GM10847 (cell line): ENCODE measurements around the gene LDLR.

Experiments used
- POLR2A ChIP-seq: IDR thresholded peaks from 2 replicates; pipeline ENCODE4 v1.6.1; 2011; ENCODE audit not compliant: insufficient read length; ENCODE audit errors: extremely low read depth

LDLR gene

GRCh38 chr19:11151181-11151580 lies 61.9 kb downstream of the LDLR start:
- TF ChIP-seq POLR2A = no peak

- no peak for TF ChIP-seq POLR2A
Observed at GRCh38 chr19:11152318-11153062, 63.2 kb downstream of the LDLR start.

- TF ChIP-seq POLR2A = no peak
Observed at GRCh38 chr19:11154683-11155047, 65.4 kb downstream of the LDLR start.

- peak; percentile 83 for TF ChIP-seq POLR2A
Observed at GRCh38 chr19:11155373-11156120, 66.3 kb downstream of the LDLR start, which contains the start of gene SPC24. Gene SPC24, minus strand, starts transcription at chr19:11155782. Its CDS starts 6 bp downstream, at chr19:11155776.

GRCh38 chr19:11159598-11160439 lies 70.6 kb downstream of the LDLR start:
- no peak for TF ChIP-seq POLR2A

- no peak for TF ChIP-seq POLR2A
Observed at GRCh38 chr19:11164296-11164695, 75.0 kb downstream of the LDLR start.

GRCh38 chr19:11164879-11165406 lies 75.7 kb downstream of the LDLR start:
- TF ChIP-seq POLR2A = no peak

- TF ChIP-seq POLR2A = no peak
Observed at GRCh38 chr19:11165486-11166030, 76.3 kb downstream of the LDLR start.

- no peak for TF ChIP-seq POLR2A
Observed at GRCh38 chr19:11166281-11167142, 77.2 kb downstream of the LDLR start.

- no peak for TF ChIP-seq POLR2A
Observed at GRCh38 chr19:11168568-11168967, 79.3 kb downstream of the LDLR start.

- no peak for TF ChIP-seq POLR2A
Observed at GRCh38 chr19:11169896-11170678, 80.8 kb downstream of the LDLR start.

- no peak for TF ChIP-seq POLR2A
Observed at GRCh38 chr19:11171144-11171543, 81.9 kb downstream of the LDLR start.

- TF ChIP-seq POLR2A = no peak
Observed at GRCh38 chr19:11172576-11172975, 83.3 kb downstream of the LDLR start.

- TF ChIP-seq POLR2A = no peak
Observed at GRCh38 chr19:11173516-11174155, 84.4 kb downstream of the LDLR start.
